Lower leg skin (tissue), 3 donors: ENCODE measurements around the gene ERGIC2.

ENCODE experiments used
- CTCF ChIP-seq, 3 donors: fragments of 450-650 bp; IDR thresholded peaks; one replicate each; pipeline ENCODE4 v1.5.1; 2016; ENCODE audit warnings: antibody characterized with exemption in 3 of 3, mild to moderate bottlenecking in 3 of 3, moderate library complexity in 2 of 3
- POLR2A ChIP-seq, 2 donors: fragments of 450-650 bp; IDR thresholded peaks; one replicate each; pipeline ENCODE4 v1.6.1; 2016 to 2017; ENCODE audit warnings: antibody characterized with exemption in 2 of 2, mild to moderate bottlenecking in 1 of 2, moderate library complexity in 1 of 2

- TF ChIP-seq CTCF (IDR thresholded peaks at IDR 0.05) (no peak), POLR2A (IDR thresholded peaks at IDR 0.05) (no peak)
These were observed 60.5 kb downstream of the ERGIC2 start for GRCh38 chr12:29320295-29321085.
